Liver (tissue), 9 donors: ENCODE measurements around the gene C16orf74. TPM values are rescaled to one million over a fixed set of nuclear protein-coding genes. Genes with fewer than 3 reads are reported as not detected.

Experiments
- DNase-seq: peaks from one replicate; pipeline ENCODE4 v3.0.0-alpha.2; 2017; ENCODE audit warnings: low spot score
- H3K27ac ChIP-seq, 2 donors: one replicate each; pipeline ENCODE4 v1.7.0; 2013; ENCODE audit warnings: inconsistent platforms in 2 of 2, low read length in 2 of 2, control low read depth in 1 of 2, low read depth in 1 of 2, mild to moderate bottlenecking in 1 of 2
- H3K27me3 ChIP-seq, 4 donors: one replicate each; pipeline versions ENCODE4 v1.6.1 to v1.7.0; 2013; ENCODE audit warnings: low read length in 3 of 4, inconsistent platforms in 1 of 4, mild to moderate bottlenecking in 1 of 4, moderate library complexity in 1 of 4; ENCODE audit not compliant: control insufficient read depth in 4 of 4, insufficient read depth in 4 of 4
- H3K36me3 ChIP-seq, 4 donors: one replicate each; pipeline versions ENCODE4 v1.6.1 to v1.7.0; 2013; ENCODE audit warnings: low read length in 3 of 4, mild to moderate bottlenecking in 3 of 4, low read depth in 1 of 4, moderate library complexity in 1 of 4; ENCODE audit not compliant: control insufficient read depth in 4 of 4, insufficient read depth in 3 of 4
- H3K4me1 ChIP-seq, 4 donors: one replicate each; pipeline versions ENCODE4 v1.6.1 to v1.7.0; 2013; ENCODE audit warnings: low read length in 3 of 4, mild to moderate bottlenecking in 3 of 4, moderate library complexity in 1 of 4; ENCODE audit not compliant: control insufficient read depth in 4 of 4, insufficient read depth in 4 of 4
- H3K4me3 ChIP-seq, 3 donors: one replicate each; pipeline versions ENCODE4 v1.6.1 to v1.7.0; 2013; ENCODE audit warnings: low read length in 3 of 3, control low read depth in 1 of 3, low read depth in 1 of 3, mild to moderate bottlenecking in 1 of 3
- H3K9ac ChIP-seq, 2 donors: one replicate each; pipeline ENCODE4 v1.7.0; 2013; ENCODE audit warnings: low read length in 2 of 2, mild to moderate bottlenecking in 2 of 2, moderate library complexity in 2 of 2, control low read depth in 1 of 2, low read depth in 1 of 2
- H3K9me3 ChIP-seq, 4 donors: one replicate each; pipeline versions ENCODE4 v1.6.1 to v1.7.0; 2013; ENCODE audit warnings: low read length in 3 of 4; ENCODE audit not compliant: control insufficient read depth in 4 of 4
- EGR1 ChIP-seq, 2 donors: IDR thresholded peaks; 2 replicates each; pipeline ENCODE4 v1.6.1; 2016 to 2018; ENCODE audit warnings: antibody characterized with exemption in 2 of 2, low read depth in 2 of 2
- FOXA1 ChIP-seq: IDR thresholded peaks from 2 replicates; pipeline ENCODE4 v1.6.1; 2016; ENCODE audit warnings: antibody characterized with exemption
- FOXA2 ChIP-seq: IDR thresholded peaks from 2 replicates; pipeline ENCODE4 v1.6.1; 2016; ENCODE audit warnings: antibody characterized with exemption
- GABPA ChIP-seq, 2 donors: IDR thresholded peaks in 1 of 2; conservative IDR thresholded peaks in 1 of 2; 2 replicates each; pipeline ENCODE4 v1.6.1; 2016; ENCODE audit warnings: antibody characterized with exemption in 2 of 2, mild to moderate bottlenecking in 1 of 2, moderate library complexity in 1 of 2
- HNF4A ChIP-seq, 2 donors: conservative IDR thresholded peaks; 2 replicates each; pipeline ENCODE4 v1.6.1; 2016; ENCODE audit warnings: antibody characterized with exemption in 2 of 2, mild to moderate bottlenecking in 2 of 2
- HNF4G ChIP-seq: IDR thresholded peaks from 2 replicates; pipeline ENCODE4 v1.6.1; 2016; ENCODE audit warnings: antibody characterized with exemption
- NR2F2 ChIP-seq: IDR thresholded peaks from 2 replicates; pipeline ENCODE4 v1.6.1; 2016; ENCODE audit warnings: antibody characterized with exemption
- RAD21 ChIP-seq, 2 donors: IDR thresholded peaks; 2 replicates each; pipeline ENCODE4 v1.6.1; 2016; ENCODE audit warnings: antibody characterized with exemption in 2 of 2, mild to moderate bottlenecking in 2 of 2
- SP1 ChIP-seq: IDR thresholded peaks from 2 replicates; pipeline ENCODE4 v1.6.1; 2018; ENCODE audit warnings: antibody characterized with exemption, mild to moderate bottlenecking
- TAF1 ChIP-seq: conservative IDR thresholded peaks from 2 replicates; pipeline ENCODE4 v1.6.1; 2016; ENCODE audit warnings: antibody characterized with exemption, mild to moderate bottlenecking
- YY1 ChIP-seq: IDR thresholded peaks from 2 replicates; pipeline ENCODE4 v1.6.1; 2016; ENCODE audit warnings: antibody characterized with exemption, mild to moderate bottlenecking
- whole genome bisulfite sequencing: extraction: QIAGEN DNeasy Blood & Tissue Kit; methylation state at CpG from one replicate; pipeline ENCODE4 v1.1.7; 2013; 5-methylcytosine and 5-hydroxymethylcytosine counted together
- polyA plus RNA-seq, 2 donors: library from polyadenylated mRNA; stranded (reverse) in 1 of 2; unstranded in 1 of 2; fragments of 200-250 nt in 1 of 2; fragments of >200 nt in 1 of 2; fragmentation: Nextera tagmentation in 1 of 2; extraction: Ambion mirVana in 1 of 2; gene quantifications; one replicate each; pipeline versions ENCODE4 v1.2.1 to v1.2.3, GENCODE V29; 2013 to 2015
- total RNA-seq, 2 donors: library from RNA; depleted of rRNA; stranded (reverse); fragments of >200 nt; gene quantifications; one replicate each; pipeline ENCODE4 v1.2.3, GENCODE V29; 2014
- TF ChIP-seq, protein P1 (sequence below): IDR thresholded peaks from 2 replicates; pipeline ENCODE4 v1.6.1; 2016; ENCODE audit warnings: antibody characterized with exemption
- TF ChIP-seq, protein P2 (sequence below): IDR thresholded peaks from 2 replicates; pipeline ENCODE4 v1.6.1; 2016; ENCODE audit warnings: antibody characterized with exemption
- TF ChIP-seq, protein P3 (sequence below): fragments of 150-350 bp; IDR thresholded peaks from 2 replicates; pipeline ENCODE4 v1.5.1; 2017; ENCODE audit warnings: improper control_type of control experiment, low read depth, low read length; ENCODE audit not compliant: missing input control
- TF ChIP-seq, protein P4 (sequence below): IDR thresholded peaks from 2 replicates; pipeline ENCODE4 v1.6.1; 2016; ENCODE audit warnings: antibody characterized with exemption
- TF ChIP-seq, protein P5 (sequence below): IDR thresholded peaks from 2 replicates; pipeline ENCODE4 v1.6.1; 2016; ENCODE audit warnings: antibody characterized with exemption, mild to moderate bottlenecking
- donor health status: healthy.
- donor health status: healthy.
- donor health status: healthy.
- donor health status: healthy.
- donor health status: healthy.

C16orf74 gene
- total and polyA plus RNA-seq, 4 donors, result 0.37 to 0.75 (median 0.43) TPM

DNA sequence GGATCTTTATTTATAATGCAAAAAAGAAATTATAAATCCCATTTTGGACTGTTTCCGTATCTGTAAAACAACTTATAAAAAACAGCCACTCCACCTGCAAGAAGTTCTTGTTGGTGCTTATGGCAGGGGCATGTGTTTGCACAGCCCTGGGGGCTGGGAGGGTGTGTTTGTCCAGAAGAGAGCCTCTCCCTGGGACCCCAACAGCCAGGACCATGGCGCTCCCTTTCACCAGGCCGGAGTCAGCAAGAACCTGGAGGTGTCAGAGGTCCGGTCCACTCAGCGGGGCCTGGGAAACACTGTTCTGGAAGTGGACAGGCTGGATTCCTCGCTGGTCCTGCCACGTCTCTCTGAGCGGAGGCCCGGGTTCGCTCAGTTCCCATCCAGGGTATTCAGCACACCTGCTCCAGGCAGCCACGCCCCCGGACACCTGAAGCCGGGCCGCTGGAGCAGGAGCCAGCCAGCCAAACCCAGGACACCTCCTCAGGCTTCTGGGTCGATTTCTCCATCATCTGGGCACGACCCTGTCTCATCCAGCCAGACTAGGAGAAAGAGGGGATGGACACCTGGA, 43.3 kb downstream of the C16orf74 start:
- no peak overlapping the region for H3K9ac ChIP-seq
- TF ChIP-seq, protein P1, sequence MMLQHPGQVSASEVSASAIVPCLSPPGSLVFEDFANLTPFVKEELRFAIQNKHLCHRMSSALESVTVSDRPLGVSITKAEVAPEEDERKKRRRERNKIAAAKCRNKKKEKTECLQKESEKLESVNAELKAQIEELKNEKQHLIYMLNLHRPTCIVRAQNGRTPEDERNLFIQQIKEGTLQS, result no peak
- TF ChIP-seq, protein P2, sequence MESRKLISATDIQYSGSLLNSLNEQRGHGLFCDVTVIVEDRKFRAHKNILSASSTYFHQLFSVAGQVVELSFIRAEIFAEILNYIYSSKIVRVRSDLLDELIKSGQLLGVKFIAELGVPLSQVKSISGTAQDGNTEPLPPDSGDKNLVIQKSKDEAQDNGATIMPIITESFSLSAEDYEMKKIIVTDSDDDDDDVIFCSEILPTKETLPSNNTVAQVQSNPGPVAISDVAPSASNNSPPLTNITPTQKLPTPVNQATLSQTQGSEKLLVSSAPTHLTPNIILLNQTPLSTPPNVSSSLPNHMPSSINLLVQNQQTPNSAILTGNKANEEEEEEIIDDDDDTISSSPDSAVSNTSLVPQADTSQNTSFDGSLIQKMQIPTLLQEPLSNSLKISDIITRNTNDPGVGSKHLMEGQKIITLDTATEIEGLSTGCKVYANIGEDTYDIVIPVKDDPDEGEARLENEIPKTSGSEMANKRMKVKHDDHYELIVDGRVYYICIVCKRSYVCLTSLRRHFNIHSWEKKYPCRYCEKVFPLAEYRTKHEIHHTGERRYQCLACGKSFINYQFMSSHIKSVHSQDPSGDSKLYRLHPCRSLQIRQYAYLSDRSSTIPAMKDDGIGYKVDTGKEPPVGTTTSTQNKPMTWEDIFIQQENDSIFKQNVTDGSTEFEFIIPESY, result no peak
- TF ChIP-seq FOXA1, result no peak
- TF ChIP-seq, protein P3, sequence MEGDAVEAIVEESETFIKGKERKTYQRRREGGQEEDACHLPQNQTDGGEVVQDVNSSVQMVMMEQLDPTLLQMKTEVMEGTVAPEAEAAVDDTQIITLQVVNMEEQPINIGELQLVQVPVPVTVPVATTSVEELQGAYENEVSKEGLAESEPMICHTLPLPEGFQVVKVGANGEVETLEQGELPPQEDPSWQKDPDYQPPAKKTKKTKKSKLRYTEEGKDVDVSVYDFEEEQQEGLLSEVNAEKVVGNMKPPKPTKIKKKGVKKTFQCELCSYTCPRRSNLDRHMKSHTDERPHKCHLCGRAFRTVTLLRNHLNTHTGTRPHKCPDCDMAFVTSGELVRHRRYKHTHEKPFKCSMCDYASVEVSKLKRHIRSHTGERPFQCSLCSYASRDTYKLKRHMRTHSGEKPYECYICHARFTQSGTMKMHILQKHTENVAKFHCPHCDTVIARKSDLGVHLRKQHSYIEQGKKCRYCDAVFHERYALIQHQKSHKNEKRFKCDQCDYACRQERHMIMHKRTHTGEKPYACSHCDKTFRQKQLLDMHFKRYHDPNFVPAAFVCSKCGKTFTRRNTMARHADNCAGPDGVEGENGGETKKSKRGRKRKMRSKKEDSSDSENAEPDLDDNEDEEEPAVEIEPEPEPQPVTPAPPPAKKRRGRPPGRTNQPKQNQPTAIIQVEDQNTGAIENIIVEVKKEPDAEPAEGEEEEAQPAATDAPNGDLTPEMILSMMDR, result no peak
- no peak for TF ChIP-seq SP1
- no peak for TF ChIP-seq FOXA2
- TF ChIP-seq, protein P4, sequence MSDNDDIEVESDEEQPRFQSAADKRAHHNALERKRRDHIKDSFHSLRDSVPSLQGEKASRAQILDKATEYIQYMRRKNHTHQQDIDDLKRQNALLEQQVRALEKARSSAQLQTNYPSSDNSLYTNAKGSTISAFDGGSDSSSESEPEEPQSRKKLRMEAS, result no peak
- TF ChIP-seq, protein P5, sequence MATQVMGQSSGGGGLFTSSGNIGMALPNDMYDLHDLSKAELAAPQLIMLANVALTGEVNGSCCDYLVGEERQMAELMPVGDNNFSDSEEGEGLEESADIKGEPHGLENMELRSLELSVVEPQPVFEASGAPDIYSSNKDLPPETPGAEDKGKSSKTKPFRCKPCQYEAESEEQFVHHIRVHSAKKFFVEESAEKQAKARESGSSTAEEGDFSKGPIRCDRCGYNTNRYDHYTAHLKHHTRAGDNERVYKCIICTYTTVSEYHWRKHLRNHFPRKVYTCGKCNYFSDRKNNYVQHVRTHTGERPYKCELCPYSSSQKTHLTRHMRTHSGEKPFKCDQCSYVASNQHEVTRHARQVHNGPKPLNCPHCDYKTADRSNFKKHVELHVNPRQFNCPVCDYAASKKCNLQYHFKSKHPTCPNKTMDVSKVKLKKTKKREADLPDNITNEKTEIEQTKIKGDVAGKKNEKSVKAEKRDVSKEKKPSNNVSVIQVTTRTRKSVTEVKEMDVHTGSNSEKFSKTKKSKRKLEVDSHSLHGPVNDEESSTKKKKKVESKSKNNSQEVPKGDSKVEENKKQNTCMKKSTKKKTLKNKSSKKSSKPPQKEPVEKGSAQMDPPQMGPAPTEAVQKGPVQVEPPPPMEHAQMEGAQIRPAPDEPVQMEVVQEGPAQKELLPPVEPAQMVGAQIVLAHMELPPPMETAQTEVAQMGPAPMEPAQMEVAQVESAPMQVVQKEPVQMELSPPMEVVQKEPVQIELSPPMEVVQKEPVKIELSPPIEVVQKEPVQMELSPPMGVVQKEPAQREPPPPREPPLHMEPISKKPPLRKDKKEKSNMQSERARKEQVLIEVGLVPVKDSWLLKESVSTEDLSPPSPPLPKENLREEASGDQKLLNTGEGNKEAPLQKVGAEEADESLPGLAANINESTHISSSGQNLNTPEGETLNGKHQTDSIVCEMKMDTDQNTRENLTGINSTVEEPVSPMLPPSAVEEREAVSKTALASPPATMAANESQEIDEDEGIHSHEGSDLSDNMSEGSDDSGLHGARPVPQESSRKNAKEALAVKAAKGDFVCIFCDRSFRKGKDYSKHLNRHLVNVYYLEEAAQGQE, result no peak
- no peak for TF ChIP-seq HNF4A (conservative IDR thresholded peaks at IDR 0.05)
- TF ChIP-seq RAD21 (IDR thresholded peaks at IDR 0.05), result no peak
- TF ChIP-seq TAF1, result no peak
- no peak for TF ChIP-seq YY1
- TF ChIP-seq GABPA (IDR thresholded peaks at IDR 0.05 in 1 of 2, conservative IDR thresholded peaks at IDR 0.05 in 1 of 2), result no peak
- no peak for TF ChIP-seq EGR1 (IDR thresholded peaks at IDR 0.05; ENCODE audit: low read depth in 2 of 2)
- TF ChIP-seq NR2F2, result no peak
- no peak for TF ChIP-seq HNF4G
- WGBS, result 86% methylated on average over 16 of the region's 16 CpGs
- H3K4me3 ChIP-seq, result no peak overlapping the region
- no peaks in the 10 kb centered on the region for H3K27me3 ChIP-seq
- H3K27ac ChIP-seq, result no peak overlapping the region
- no peak for DNase-seq
- peaks cover 0 to 5% (median 0%) of the 10 kb centered on the region in 4 donors for H3K9me3 ChIP-seq
- no peaks in the 10 kb centered on the region for H3K36me3 ChIP-seq
- no peaks in the 10 kb centered on the region for H3K4me1 ChIP-seq
